Glutamatergic neuron (in vitro differentiated cells): ENCODE results near the gene SYMPK. TPM values are rescaled to one million over a fixed set of nuclear protein-coding genes. Genes with fewer than 3 reads are reported as not detected.

Experiments used
- DNase-seq: peaks from one replicate; pipeline ENCODE4 v3.0.0; 2022
- H3K27ac Mint-ChIP-seq: one replicate; pipeline ENCODE4 v1.8.0; 2020; ENCODE audit warnings: mild to moderate bottlenecking, mixed read lengths, inconsistent platforms; ENCODE audit not compliant: unreplicated experiment
- H3K27me3 Mint-ChIP-seq: one replicate; pipeline ENCODE4 v1.8.0; 2020; ENCODE audit warnings: mild to moderate bottlenecking, moderate library complexity, mixed read lengths, inconsistent platforms; ENCODE audit not compliant: unreplicated experiment
- H3K36me3 Mint-ChIP-seq: one replicate; pipeline ENCODE4 v1.8.0; 2020; ENCODE audit warnings: mild to moderate bottlenecking, mixed read lengths, inconsistent platforms; ENCODE audit not compliant: unreplicated experiment
- H3K4me1 Mint-ChIP-seq: one replicate; pipeline ENCODE4 v1.8.0; 2020; ENCODE audit warnings: mild to moderate bottlenecking, low read depth, mixed read lengths, inconsistent platforms; ENCODE audit not compliant: unreplicated experiment
- H3K4me3 Mint-ChIP-seq: one replicate; pipeline ENCODE4 v1.8.0; 2020; ENCODE audit warnings: mild to moderate bottlenecking, mixed read lengths, inconsistent platforms; ENCODE audit not compliant: unreplicated experiment
- H3K9me3 Mint-ChIP-seq: one replicate; pipeline ENCODE4 v1.8.0; 2020; ENCODE audit warnings: mild to moderate bottlenecking, moderate library complexity, mixed read lengths, inconsistent platforms; ENCODE audit not compliant: unreplicated experiment
- total RNA-seq: library from RNA; stranded (reverse); fragmentation: NEBNext Ultra II Directional; extraction: Animal tissue kit (Norgen Biotek cat#: 25700); gene quantifications from one replicate; pipeline ENCODE4 v1.2.1, GENCODE V29; 2021; ENCODE audit not compliant: unreplicated experiment
- TF ChIP-seq, protein P1 (sequence below): fragments of 200-600 bp; sonication (generic); IDR thresholded peaks from one replicate; pipeline ENCODE4 v1.5.0; 2021; ENCODE audit not compliant: partially characterized antibody, unreplicated experiment

Gene SYMPK
- total RNA-seq, 1 donor from 2014 or later = 78.1 TPM

DNA sequence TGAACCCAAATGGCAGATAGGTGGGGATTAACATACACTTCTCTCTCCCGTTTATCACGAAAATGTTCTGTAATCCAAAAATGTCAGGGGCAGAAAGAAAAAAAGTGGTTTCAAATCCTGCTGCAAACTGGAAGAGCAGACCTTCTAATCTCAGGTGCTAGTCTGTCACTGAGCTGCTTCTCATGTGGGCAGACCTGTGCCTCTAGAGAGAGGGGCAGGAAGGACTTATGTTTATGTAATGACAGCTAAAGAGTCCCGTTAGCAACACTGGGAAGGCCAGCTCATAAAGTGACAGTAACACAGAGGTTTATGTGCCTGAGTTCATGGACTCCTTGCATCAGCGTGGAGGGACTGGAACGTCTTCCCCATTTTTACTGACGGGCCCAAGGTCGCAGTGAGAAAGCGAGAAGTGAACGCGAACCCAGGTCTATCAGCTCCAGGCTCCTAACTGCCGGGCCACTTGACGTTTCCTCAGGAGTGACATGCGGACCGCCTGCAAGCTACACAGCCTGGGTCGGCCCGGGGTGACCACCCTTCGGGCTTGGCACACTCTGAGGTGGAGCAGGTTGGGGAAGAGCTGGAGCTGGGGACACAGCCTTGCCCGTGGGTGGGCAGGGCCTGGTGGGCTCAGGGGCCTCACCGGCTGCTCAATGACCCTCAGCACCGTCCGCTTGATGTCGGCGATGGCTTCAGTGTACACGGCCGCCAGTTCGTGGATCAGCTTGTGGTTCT, 38.2 kb downstream of the SYMPK start:
- no peak for DNase-seq
- Mint-ChIP-seq H3K4me1 (peaks cover 15% of the 10 kb centered on the region), H3K36me3 (no peaks in the 10 kb centered on the region), H3K27ac (peak overlapping the region; percentile 7), H3K27me3 (peaks cover 7% of the 10 kb centered on the region), H3K4me3 (no peak overlapping the region), H3K9me3 (peaks cover 2% of the 10 kb centered on the region)
- TF ChIP-seq, protein P1, sequence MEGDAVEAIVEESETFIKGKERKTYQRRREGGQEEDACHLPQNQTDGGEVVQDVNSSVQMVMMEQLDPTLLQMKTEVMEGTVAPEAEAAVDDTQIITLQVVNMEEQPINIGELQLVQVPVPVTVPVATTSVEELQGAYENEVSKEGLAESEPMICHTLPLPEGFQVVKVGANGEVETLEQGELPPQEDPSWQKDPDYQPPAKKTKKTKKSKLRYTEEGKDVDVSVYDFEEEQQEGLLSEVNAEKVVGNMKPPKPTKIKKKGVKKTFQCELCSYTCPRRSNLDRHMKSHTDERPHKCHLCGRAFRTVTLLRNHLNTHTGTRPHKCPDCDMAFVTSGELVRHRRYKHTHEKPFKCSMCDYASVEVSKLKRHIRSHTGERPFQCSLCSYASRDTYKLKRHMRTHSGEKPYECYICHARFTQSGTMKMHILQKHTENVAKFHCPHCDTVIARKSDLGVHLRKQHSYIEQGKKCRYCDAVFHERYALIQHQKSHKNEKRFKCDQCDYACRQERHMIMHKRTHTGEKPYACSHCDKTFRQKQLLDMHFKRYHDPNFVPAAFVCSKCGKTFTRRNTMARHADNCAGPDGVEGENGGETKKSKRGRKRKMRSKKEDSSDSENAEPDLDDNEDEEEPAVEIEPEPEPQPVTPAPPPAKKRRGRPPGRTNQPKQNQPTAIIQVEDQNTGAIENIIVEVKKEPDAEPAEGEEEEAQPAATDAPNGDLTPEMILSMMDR = no peak

DNA sequence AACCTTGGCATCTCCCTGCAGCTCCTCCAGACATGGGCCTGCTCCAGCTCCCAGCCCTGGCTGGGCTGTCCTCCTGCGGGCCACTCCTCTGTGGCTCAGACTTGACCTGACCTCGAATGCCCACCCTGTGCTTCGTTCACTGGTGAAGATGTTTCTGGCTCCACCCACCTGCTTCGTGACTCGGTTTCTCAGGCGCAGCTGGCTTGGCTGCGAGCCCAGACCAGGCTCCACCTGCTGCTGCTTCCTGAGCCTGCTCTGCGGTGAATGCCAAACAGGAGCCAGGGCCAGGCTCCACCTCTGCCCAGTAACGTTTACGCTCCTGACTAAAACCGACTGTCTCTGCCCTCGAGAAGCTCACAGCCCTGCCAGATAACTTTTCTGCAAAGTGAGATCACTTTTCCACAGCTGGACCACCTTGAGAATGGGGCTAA, 38.9 kb downstream of the SYMPK start:
- H3K27ac Mint-ChIP-seq = peak overlapping the region; percentile 7
- DNase-seq = no peak

DNA sequence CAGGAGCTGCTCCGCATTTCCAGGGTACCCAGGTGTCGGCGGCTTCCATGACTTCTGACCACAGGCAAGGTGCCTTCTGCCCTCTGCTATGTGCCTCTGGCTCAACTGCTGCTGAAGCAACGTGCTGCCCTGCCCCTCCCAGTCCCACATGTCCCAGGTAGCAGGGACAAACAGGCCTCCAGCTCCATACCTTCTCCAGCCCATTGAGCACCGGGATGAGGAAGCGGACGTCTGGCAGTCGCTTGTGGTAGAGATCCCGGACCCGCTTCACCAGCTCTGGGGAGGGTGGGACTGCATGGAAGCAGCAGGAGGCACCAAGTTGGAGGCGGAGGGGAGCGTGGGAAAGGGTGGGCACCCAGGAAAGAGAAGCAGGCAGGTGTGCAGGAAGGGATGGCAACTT, 39.8 kb downstream of the SYMPK start:
- Mint-ChIP-seq H3K4me1 (peaks cover 17% of the 10 kb centered on the region), H3K27me3 (peaks cover 8% of the 10 kb centered on the region), H3K27ac (no peak overlapping the region), H3K4me3 (no peak overlapping the region), H3K9me3 (peaks cover 2% of the 10 kb centered on the region), H3K36me3 (no peaks in the 10 kb centered on the region)
- no peak for DNase-seq
- TF ChIP-seq, protein P1 = no peak

More for the DNA sequence above, 38.9 kb downstream of the SYMPK start:
- no peak overlapping the region for H3K4me3 Mint-ChIP-seq
- H3K4me1 Mint-ChIP-seq = peaks cover 17% of the 10 kb centered on the region
- H3K27me3 Mint-ChIP-seq = peaks cover 11% of the 10 kb centered on the region
- TF ChIP-seq, protein P1 = no peak
- no peaks in the 10 kb centered on the region for H3K36me3 Mint-ChIP-seq
- H3K9me3 Mint-ChIP-seq = peaks cover 2% of the 10 kb centered on the region

DNA sequence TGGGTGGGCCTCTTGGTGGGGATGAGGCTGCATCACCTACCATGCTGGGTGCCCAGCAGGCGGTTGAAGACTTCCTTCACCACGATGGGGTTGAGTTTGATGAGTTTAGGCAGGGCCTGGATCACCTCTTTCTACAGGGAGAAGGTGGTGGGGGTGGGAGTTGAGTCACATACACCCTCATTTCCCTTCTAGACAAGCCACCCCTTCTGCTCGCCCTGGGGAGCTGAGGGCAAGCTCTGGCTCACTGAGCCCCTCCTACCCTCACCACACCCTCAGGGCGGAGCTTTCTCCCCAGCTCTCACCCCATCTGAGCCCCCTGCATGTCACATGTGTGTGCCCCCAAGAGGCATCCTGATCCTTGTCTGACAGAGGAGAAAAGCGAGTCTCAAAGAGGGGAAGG, 40.2 kb downstream of the SYMPK start:
- Mint-ChIP-seq H3K4me3 (no peak overlapping the region), H3K27ac (no peak overlapping the region), H3K27me3 (peaks cover 6% of the 10 kb centered on the region)

DNA sequence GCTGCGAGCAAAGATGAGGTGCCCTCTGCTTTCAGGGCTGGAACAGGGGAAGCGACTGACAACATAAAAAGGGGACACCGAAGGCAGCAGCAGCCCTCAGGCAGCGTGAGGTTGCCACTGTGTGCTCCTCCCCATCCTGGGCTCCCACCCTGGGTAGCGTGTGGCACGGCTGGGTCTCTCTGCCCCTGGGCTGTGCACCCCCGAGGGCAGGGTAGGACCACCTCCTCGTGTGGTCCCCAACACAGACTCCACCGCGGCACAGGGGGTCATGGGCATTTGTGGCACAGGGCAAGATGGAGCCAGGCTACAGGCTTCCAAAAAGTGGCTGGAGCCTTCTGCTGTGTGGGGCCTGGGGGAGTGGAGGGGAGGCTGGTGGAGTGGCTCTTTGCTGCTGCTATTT, 41.4 kb downstream of the SYMPK start:
- H3K27ac Mint-ChIP-seq = no peak overlapping the region
- H3K36me3 Mint-ChIP-seq = no peaks in the 10 kb centered on the region
- peaks cover 7% of the 10 kb centered on the region for H3K4me1 Mint-ChIP-seq

More for the DNA sequence above, 40.2 kb downstream of the SYMPK start:
- DNase-seq = no peak
- Mint-ChIP-seq H3K9me3 (peaks cover 2% of the 10 kb centered on the region), H3K4me1 (peaks cover 13% of the 10 kb centered on the region), H3K36me3 (no peaks in the 10 kb centered on the region)
- TF ChIP-seq, protein P1 = no peak

More for the DNA sequence above, 41.4 kb downstream of the SYMPK start:
- DNase-seq = no peak
- peaks cover 9% of the 10 kb centered on the region for H3K27me3 Mint-ChIP-seq
- TF ChIP-seq, protein P1 = no peak
- peaks cover 5% of the 10 kb centered on the region for H3K9me3 Mint-ChIP-seq
- no peak overlapping the region for H3K4me3 Mint-ChIP-seq
